H9 (cell line): ENCODE data around the gene PCSK6. TPM values are rescaled to one million over a fixed set of nuclear protein-coding genes. Genes with fewer than 3 reads are reported as not detected.

ENCODE experiments used
- DNase-seq: peaks from one replicate; pipeline ENCODE4 v3.0.0-alpha.2; 2017
- H2AFZ ChIP-seq: one replicate; pipeline ENCODE4 v1.6.1; 2013; ENCODE audit warnings: mild to moderate bottlenecking, low read length, control low read depth, moderate library complexity
- H2AK5ac ChIP-seq: 2 replicates; pipeline ENCODE4 v1.6.1; 2013; ENCODE audit warnings: low read length, control low read depth, mixed read lengths; ENCODE audit not compliant: insufficient read length
- H2BK120ac ChIP-seq: one replicate; pipeline ENCODE4 v1.6.1; 2013; ENCODE audit warnings: low read depth, mild to moderate bottlenecking, low read length, control low read depth, inconsistent platforms; ENCODE audit not compliant: poor library complexity, severe bottlenecking
- H2BK12ac ChIP-seq: 2 replicates; pipeline ENCODE4 v1.6.1; 2013; ENCODE audit warnings: low read length, control low read depth, mixed read lengths, low read depth; ENCODE audit not compliant: insufficient read length
- H2BK15ac ChIP-seq: 2 replicates; pipeline ENCODE4 v1.6.1; 2013; ENCODE audit warnings: low read depth, low read length, control low read depth
- H2BK20ac ChIP-seq: one replicate; pipeline ENCODE4 v1.6.1; 2013; ENCODE audit warnings: low read depth, mild to moderate bottlenecking, low read length, control low read depth, inconsistent platforms; ENCODE audit not compliant: poor library complexity, severe bottlenecking
- H2BK5ac ChIP-seq: 2 replicates; pipeline ENCODE4 v1.6.1; 2013; ENCODE audit warnings: low read length, control low read depth, mixed read lengths; ENCODE audit not compliant: insufficient read length
- H3K14ac ChIP-seq: 2 replicates; pipeline ENCODE4 v1.6.1; 2013; ENCODE audit warnings: low read length, control low read depth; ENCODE audit not compliant: insufficient read depth
- H3K18ac ChIP-seq: 2 replicates; pipeline ENCODE4 v1.6.1; 2013; ENCODE audit warnings: low read depth, mild to moderate bottlenecking, mixed read lengths, low read length, control low read depth; ENCODE audit not compliant: insufficient read length
- H3K23ac ChIP-seq: 2 replicates; pipeline ENCODE4 v1.6.1; 2013; ENCODE audit warnings: low read length, control low read depth, mixed read lengths, low read depth; ENCODE audit not compliant: insufficient read length
- H3K23me2 ChIP-seq: 2 replicates; pipeline ENCODE4 v1.6.1; 2013; ENCODE audit warnings: low read depth, mild to moderate bottlenecking, mixed read lengths, low read length, control low read depth; ENCODE audit not compliant: insufficient read length, poor library complexity, severe bottlenecking
- H3K27ac ChIP-seq: 2 replicates; pipeline ENCODE4 v1.5.1; 2013; ENCODE audit warnings: low read length, control low read depth, mixed read lengths, low read depth; ENCODE audit not compliant: insufficient read length
- H3K27me3 ChIP-seq: 2 replicates; pipeline ENCODE4 v1.6.1; 2013; ENCODE audit warnings: low read length, control low read depth, inconsistent platforms; ENCODE audit not compliant: insufficient read depth
- H3K4ac ChIP-seq: 2 replicates; pipeline ENCODE4 v1.6.1; 2013; ENCODE audit warnings: low read depth, mild to moderate bottlenecking, control low read depth, inconsistent platforms, low read length, moderate library complexity
- H3K4me1 ChIP-seq: 2 replicates; pipeline ENCODE4 v1.6.1; 2013; ENCODE audit warnings: low read length, control low read depth, inconsistent platforms; ENCODE audit not compliant: insufficient read depth
- H3K4me2 ChIP-seq: 2 replicates; pipeline ENCODE4 v1.6.1; 2013; ENCODE audit warnings: low read length, control low read depth, mixed read lengths; ENCODE audit not compliant: insufficient read length, insufficient read depth
- H3K56ac ChIP-seq: 2 replicates; pipeline ENCODE4 v1.6.1; 2013; ENCODE audit warnings: low read depth, mild to moderate bottlenecking, mixed read lengths, low read length, control low read depth; ENCODE audit not compliant: insufficient read length
- H3K79me1 ChIP-seq: 2 replicates; pipeline ENCODE4 v1.6.1; 2013; ENCODE audit warnings: low read depth, mild to moderate bottlenecking, moderate library complexity, low read length, control low read depth, inconsistent platforms; ENCODE audit not compliant: insufficient read depth, poor library complexity, severe bottlenecking
- H3K79me2 ChIP-seq: 2 replicates; pipeline ENCODE4 v1.6.1; 2013; ENCODE audit warnings: low read length, control low read depth, inconsistent platforms; ENCODE audit not compliant: insufficient read depth
- H3K9ac ChIP-seq: 2 replicates; pipeline ENCODE4 v1.6.1; 2013; ENCODE audit warnings: low read length, control low read depth, mixed read lengths; ENCODE audit not compliant: insufficient read length; ENCODE audit errors: extremely low read depth
- H3K9me3 ChIP-seq: one replicate; pipeline ENCODE4 v1.6.1; 2013; ENCODE audit warnings: low read depth, low read length, inconsistent platforms; ENCODE audit not compliant: control insufficient read depth
- H3T11ph ChIP-seq: one replicate; pipeline ENCODE4 v1.6.1; 2013; ENCODE audit warnings: mild to moderate bottlenecking, low read length, control low read depth, inconsistent platforms
- H4K20me1 ChIP-seq: one replicate; pipeline ENCODE4 v1.6.1; 2013; ENCODE audit not compliant: control insufficient read depth, insufficient read length, insufficient read depth
- H4K5ac ChIP-seq: 2 replicates; pipeline ENCODE4 v1.6.1; 2013; ENCODE audit warnings: low read depth, mild to moderate bottlenecking, mixed read lengths, low read length, control low read depth; ENCODE audit not compliant: insufficient read length
- H4K8ac ChIP-seq: replicated peaks from 2 replicates; pipeline ENCODE4 v1.6.1; 2013; ENCODE audit warnings: low read length, control low read depth, mixed read lengths, low read depth; ENCODE audit not compliant: insufficient read length
- H4K91ac ChIP-seq: 2 replicates; pipeline ENCODE4 v1.6.1; 2013; ENCODE audit warnings: low read depth, mild to moderate bottlenecking, moderate library complexity, mixed read lengths, low read length, control low read depth; ENCODE audit not compliant: insufficient read length
- H3K27ac Mint-ChIP-seq, 3 experiments: 2 replicates in 2 of 3; 3 replicates in 1 of 3; pipeline ENCODE4 v1.8.0; 2020 to 2021; ENCODE audit warnings: mixed read lengths in 3 of 3, mild to moderate bottlenecking in 1 of 3, moderate library complexity in 1 of 3
- H3K27me3 Mint-ChIP-seq: 2 replicates; pipeline ENCODE4 v1.8.0; 2021; ENCODE audit warnings: low read depth, mild to moderate bottlenecking, moderate library complexity, mixed read lengths
- H3K36me3 Mint-ChIP-seq, 3 experiments: 2 replicates in 2 of 3; 3 replicates in 1 of 3; pipeline ENCODE4 v1.8.0; 2020 to 2021; ENCODE audit warnings: low read depth in 3 of 3, mixed read lengths in 3 of 3; ENCODE audit not compliant: insufficient read depth in 1 of 3
- H3K4me1 Mint-ChIP-seq, 2 experiments: 2 replicates each; pipeline ENCODE4 v1.8.0; 2020; ENCODE audit warnings: mixed read lengths in 2 of 2
- H3K4me3 Mint-ChIP-seq, 2 experiments: 2 replicates in 1 of 2; 3 replicates in 1 of 2; pipeline ENCODE4 v1.8.0; 2020 to 2021; ENCODE audit warnings: mild to moderate bottlenecking in 2 of 2, mixed read lengths in 2 of 2, moderate library complexity in 1 of 2
- H3K9me3 Mint-ChIP-seq, 2 experiments: 2 replicates in 1 of 2; 3 replicates in 1 of 2; pipeline ENCODE4 v1.8.0; 2020; ENCODE audit warnings: mild to moderate bottlenecking in 2 of 2, mixed read lengths in 2 of 2, moderate library complexity in 1 of 2
- CTCF ChIP-seq: fragments of 200-600 bp; sonication (generic); conservative IDR thresholded peaks from 3 replicates; pipeline ENCODE4 v1.8.0; 2021; ENCODE audit warnings: antibody characterized with exemption, mild to moderate bottlenecking
- whole genome bisulfite sequencing: extraction: QIAGEN DNeasy Blood & Tissue Kit; methylation state at CpG from one replicate; pipeline ENCODE4 v1.1.7; 2013; ENCODE audit warnings: missing lambda C conversion rate, low lambda C conversion rate, mixed read lengths; ENCODE audit not compliant: insufficient read length; ENCODE audit errors: extremely low coverage; 5-methylcytosine and 5-hydroxymethylcytosine counted together
- total RNA-seq: library from RNA; stranded (reverse); gene quantifications from 2 replicates; pipeline ENCODE4 v1.2.1, GENCODE V29; 2021

The PCSK6 gene
- total RNA-seq, 1 experiment from 2014 or later: 4.0 TPM

GRCh38 chr15:101394654-101395053 is 94.9 kb downstream of the PCSK6 start:
- no peak overlapping the region for H4K5ac ChIP-seq

More at GRCh38 chr15:101394654-101395053, 94.9 kb downstream of the PCSK6 start:
- Mint-ChIP-seq H3K36me3 (no peaks in the 10 kb centered on the region), H3K4me3 (no peak overlapping the region), H3K4me1 (peaks cover 14 to 30% of the 10 kb centered on the region in 2 experiments), H3K27me3 (peaks cover 6% of the 10 kb centered on the region), H3K9me3 (no peaks in the 10 kb centered on the region; a peak in 1 of 5 replicates), H3K27ac (no peak overlapping the region)
- H4K8ac ChIP-seq: no peak overlapping the region
- no peak overlapping the region for H2AFZ ChIP-seq
- no peaks in the 10 kb centered on the region for H3K4me1 ChIP-seq
- no peak overlapping the region for H3K4me2 ChIP-seq
- no peak for TF ChIP-seq CTCF
- no peaks in the 10 kb centered on the region for H3K79me1 ChIP-seq
- no peak overlapping the region for H2BK12ac ChIP-seq
- no peaks in the 10 kb centered on the region for H3K79me2 ChIP-seq
- no peak overlapping the region for H3K4ac ChIP-seq
- H4K20me1 ChIP-seq: no peaks in the 10 kb centered on the region
- no peak overlapping the region for H2BK15ac ChIP-seq
- no peak overlapping the region for H2BK20ac ChIP-seq
- no peak overlapping the region for H3K27ac ChIP-seq
- no peak overlapping the region for H2AK5ac ChIP-seq
- H3K56ac ChIP-seq: no peak overlapping the region
- H3T11ph ChIP-seq: no peak overlapping the region
- H4K91ac ChIP-seq: no peak overlapping the region
- H3K9ac ChIP-seq: no peak overlapping the region
- H3K23me2 ChIP-seq: no peaks in the 10 kb centered on the region
- DNase-seq: peak; percentile 14
- H3K23ac ChIP-seq: no peak overlapping the region
- H2BK5ac ChIP-seq: no peak overlapping the region
- WGBS: no CpG with 5 or more reads among the region's 11 CpGs
- no peaks in the 10 kb centered on the region for H3K27me3 ChIP-seq
- H3K9me3 ChIP-seq: no peaks in the 10 kb centered on the region
- no peak overlapping the region for H2BK120ac ChIP-seq
- H3K18ac ChIP-seq: no peak overlapping the region
- no peak overlapping the region for H3K14ac ChIP-seq
